ENCODE measurements around the gene NAA15. TPM values are rescaled to one million over a fixed set of nuclear protein-coding genes. Genes with fewer than 3 reads are reported as not detected.
A peak's percentile ranks its signal among the peaks of the same experiment; 100 is the strongest.

The NAA15 gene
- total and polyA plus RNA-seq, 4 donors = 6.7 to 18.2 (median 11.1) TPM

- Histone ChIP-seq H3K4me1 (ENCODE audit: control insufficient read depth in 4 of 4, insufficient read depth in 4 of 4, low read length in 3 of 4) (peaks cover 0 to 4% (median 2%) of the 10 kb centered on the region in 4 donors), H3K9me3 (ENCODE audit: control insufficient read depth in 4 of 4, low read length in 3 of 4) (no peaks in the 10 kb centered on the region), H3K9ac (ENCODE audit: low read depth in 1 of 2, low read length in 2 of 2) (no peak overlapping the region), H3K36me3 (ENCODE audit: control insufficient read depth in 4 of 4, insufficient read depth in 3 of 4, low read depth in 1 of 4, low read length in 3 of 4) (no peaks in the 10 kb centered on the region), H3K27ac (ENCODE audit: low read depth in 1 of 2, low read length in 2 of 2) (no peak overlapping the region), H3K27me3 (ENCODE audit: control insufficient read depth in 4 of 4, insufficient read depth in 4 of 4, low read length in 3 of 4) (no peaks in the 10 kb centered on the region), H3K4me3 (ENCODE audit: low read depth in 1 of 3, low read length in 3 of 3) (peak overlapping the region in 1 of 3 donors; percentile 49)
- WGBS = 11% methylated on average over 1 of the region's 1 CpG
- TF ChIP-seq GABPA (IDR thresholded peaks at IDR 0.05 in 1 of 2, conservative IDR thresholded peaks at IDR 0.05 in 1 of 2) = no peak
- no peak for TF ChIP-seq ATF3 (IDR thresholded peaks at IDR 0.05)
- TF ChIP-seq RAD21 (IDR thresholded peaks at IDR 0.05) = no peak
- no peak for TF ChIP-seq FOXA2 (IDR thresholded peaks at IDR 0.05)
- TF ChIP-seq NR2F2 (IDR thresholded peaks at IDR 0.05) = no peak
- no peak for TF ChIP-seq REST (IDR thresholded peaks at IDR 0.05)
- TF ChIP-seq HNF4A (conservative IDR thresholded peaks at IDR 0.05) = no peak
- TF ChIP-seq RXRA (IDR thresholded peaks at IDR 0.05) = no peak
- no peak for TF ChIP-seq CTCF (IDR thresholded peaks at IDR 0.05; ENCODE audit: low read depth, low read length, missing input control)
- no peak for TF ChIP-seq HNF4G (IDR thresholded peaks at IDR 0.05)
- TF ChIP-seq TAF1 (conservative IDR thresholded peaks at IDR 0.05) = no peak
- TF ChIP-seq ZBTB33 (IDR thresholded peaks at IDR 0.05) = no peak
- TF ChIP-seq SP1 (IDR thresholded peaks at IDR 0.05) = no peak
- TF ChIP-seq YY1 (IDR thresholded peaks at IDR 0.05) = no peak
- TF ChIP-seq JUND (IDR thresholded peaks at IDR 0.05) = no peak
- TF ChIP-seq EGR1 (IDR thresholded peaks at IDR 0.05; ENCODE audit: low read depth in 2 of 2) = no peak
- no peak for TF ChIP-seq FOXA1 (IDR thresholded peaks at IDR 0.05)
- no peak for TF ChIP-seq MAX (IDR thresholded peaks at IDR 0.05)
- no peak for DNase-seq (ENCODE audit: low spot score)
Observed at GRCh38 chr4:139266208-139266582, 35.1 kb upstream of the NAA15 start.
